IMR-90 (cell line): ENCODE results near the gene PDCD11. TPM values are rescaled to one million over a fixed set of nuclear protein-coding genes. Genes with fewer than 3 reads are reported as not detected.

Experiments
- ATAC-seq: fragments of 200-7000 bp; cut with Tn5 transposase; 2 replicates; pipeline ENCODE4 v1.9.1; 2020; ENCODE audit warnings: low read depth, mild to moderate bottlenecking, moderate library complexity
- BruUV-seq: library from RNA; stranded (reverse); fragments of 400-500 nt; replicated peaks from 2 replicates; lab custom pipeline; 2021; lab: Mats Ljungman, UMichigan
- CTCF ChIA-PET: fragments of 300-600 bp; formaldehyde crosslinking; extraction: SDS; loops from one replicate; lab custom pipeline; 2021; ENCODE audit warnings: antibody characterized with exemption; lab: Yijun Ruan, JAX
- POLR2A ChIA-PET: fragments of 300-600 bp; sonication (Branson Sonifier 250); formaldehyde crosslinking; loops from one replicate; lab custom pipeline; 2022; ENCODE audit warnings: antibody characterized with exemption; ENCODE audit not compliant: unreplicated experiment; lab: Charles Lee
- DNase-seq: peaks from one replicate; pipeline ENCODE4 v3.0.0; 2013
- H2AFZ ChIP-seq: replicated peaks from 2 replicates; pipeline ENCODE3; 2013; ENCODE audit warnings: low read length, mild to moderate bottlenecking; ENCODE audit not compliant: poor library complexity
- H2AK5ac ChIP-seq: 2 replicates; pipeline ENCODE4 v1.6.1; 2013; ENCODE audit warnings: low read depth, low read length, inconsistent platforms
- H2AK9ac ChIP-seq: replicated peaks from 2 replicates; pipeline ENCODE3; 2013; ENCODE audit warnings: mild to moderate bottlenecking, low read depth, low read length, moderate library complexity; ENCODE audit not compliant: poor library complexity
- H2BK120ac ChIP-seq: 2 replicates; pipeline ENCODE4 v1.6.1; 2013; ENCODE audit warnings: low read depth, low read length, inconsistent platforms
- H2BK15ac ChIP-seq: 3 replicates; pipeline ENCODE4 v1.6.1; 2013; ENCODE audit warnings: low read depth, low read length, inconsistent platforms
- H2BK20ac ChIP-seq: 2 replicates; pipeline ENCODE4 v1.6.1; 2013; ENCODE audit warnings: low read depth, mild to moderate bottlenecking, inconsistent platforms, low read length, moderate library complexity
- H2BK5ac ChIP-seq: 2 replicates; pipeline ENCODE4 v1.6.1; 2013; ENCODE audit warnings: mild to moderate bottlenecking, low read depth, low read length, inconsistent platforms; ENCODE audit not compliant: poor library complexity, severe bottlenecking
- H3K14ac ChIP-seq: replicated peaks from 2 replicates; pipeline ENCODE4 v1.6.1; 2013; ENCODE audit warnings: low read depth, low read length, inconsistent platforms
- H3K18ac ChIP-seq: 2 replicates; pipeline ENCODE4 v1.6.1; 2013; ENCODE audit warnings: low read depth, low read length, control low read depth
- H3K23ac ChIP-seq: 2 replicates; pipeline ENCODE4 v1.6.1; 2013; ENCODE audit warnings: low read depth, low read length, inconsistent platforms
- H3K27ac ChIP-seq: 2 replicates; pipeline ENCODE4 v1.5.1; 2013; ENCODE audit warnings: mild to moderate bottlenecking, control low read depth, low read length; ENCODE audit not compliant: insufficient read depth
- H3K27me3 ChIP-seq: 2 replicates; pipeline ENCODE4 v1.6.1; 2013; ENCODE audit warnings: low read length; ENCODE audit not compliant: control insufficient read depth, insufficient read depth
- H3K36me3 ChIP-seq: 2 replicates; pipeline ENCODE4 v1.6.1; 2013; ENCODE audit warnings: low read length, mixed read lengths; ENCODE audit not compliant: control insufficient read depth, insufficient read depth
- H3K4ac ChIP-seq: 2 replicates; pipeline ENCODE4 v1.6.1; 2013; ENCODE audit warnings: low read depth, low read length, inconsistent platforms
- H3K4me1 ChIP-seq: 2 replicates; pipeline ENCODE4 v1.6.1; 2013; ENCODE audit warnings: low read length, mixed read lengths; ENCODE audit not compliant: control insufficient read depth, insufficient read depth
- H3K4me2 ChIP-seq: 2 replicates; pipeline ENCODE4 v1.6.1; 2013; ENCODE audit warnings: low read depth, mild to moderate bottlenecking, control low read depth, low read length, moderate library complexity
- H3K4me3 ChIP-seq: 2 replicates; pipeline ENCODE4 v1.5.1; 2013; ENCODE audit warnings: low read depth, mild to moderate bottlenecking, control low read depth, low read length, moderate library complexity; ENCODE audit not compliant: insufficient read depth
- H3K56ac ChIP-seq: 2 replicates; pipeline ENCODE4 v1.6.1; 2013; ENCODE audit warnings: low read length, inconsistent platforms; ENCODE audit not compliant: insufficient read depth; ENCODE audit errors: extremely low read depth
- H3K79me1 ChIP-seq, 2 experiments: 2 replicates each; pipeline ENCODE4 v1.6.1; 2013; ENCODE audit warnings: low read length in 2 of 2, inconsistent platforms in 1 of 2, low read depth in 1 of 2
- H3K9ac ChIP-seq: 2 replicates; pipeline ENCODE4 v1.6.1; 2013; ENCODE audit warnings: low read depth, low read length, control low read depth
- H3K9me1 ChIP-seq: 2 replicates; pipeline ENCODE4 v1.6.1; 2013; ENCODE audit warnings: low read length, inconsistent platforms; ENCODE audit not compliant: insufficient read depth
- H3K9me3 ChIP-seq: 2 replicates; pipeline ENCODE4 v1.6.1; 2013; ENCODE audit warnings: low read length; ENCODE audit not compliant: control insufficient read depth, insufficient read depth
- H4K20me1 ChIP-seq: 2 replicates; pipeline ENCODE4 v1.6.1; 2013; ENCODE audit warnings: low read length, inconsistent platforms; ENCODE audit not compliant: insufficient read depth
- H4K5ac ChIP-seq: 2 replicates; pipeline ENCODE4 v1.6.1; 2013; ENCODE audit warnings: mild to moderate bottlenecking, low read depth, low read length, control low read depth
- H4K8ac ChIP-seq, 2 experiments: 2 replicates each; pipeline ENCODE4 v1.6.1; 2013; ENCODE audit warnings: low read depth in 2 of 2, low read length in 2 of 2, control low read depth in 1 of 2, inconsistent platforms in 1 of 2
- H4K91ac ChIP-seq: 2 replicates; pipeline ENCODE4 v1.6.1; 2013; ENCODE audit warnings: low read depth, low read length, inconsistent platforms; ENCODE audit not compliant: insufficient read depth
- BHLHE40 ChIP-seq: fragments of 150-350 bp; IDR thresholded peaks from 2 replicates; pipeline ENCODE4 v1.6.1; 2016; ENCODE audit warnings: mild to moderate bottlenecking, low read depth, low read length
- CEBPB ChIP-seq: IDR thresholded peaks from 2 replicates; pipeline ENCODE4 v1.6.1; 2012; ENCODE audit warnings: low read depth, low read length, improper control_type of control experiment
- CHD1 ChIP-seq: IDR thresholded peaks from 2 replicates; pipeline ENCODE4 v1.6.1; 2012; ENCODE audit warnings: low read depth, low read length, improper control_type of control experiment
- FOS ChIP-seq: fragments of 150-350 bp; IDR thresholded peaks from 2 replicates; pipeline ENCODE4 v1.6.1; 2016; ENCODE audit warnings: low read depth, low read length
- MAZ ChIP-seq: IDR thresholded peaks from 2 replicates; pipeline ENCODE4 v1.6.1; 2012; ENCODE audit warnings: low read depth, mild to moderate bottlenecking, low read length, improper control_type of control experiment, moderate library complexity, borderline replicate concordance
- MXI1 ChIP-seq: IDR thresholded peaks from 2 replicates; pipeline ENCODE4 v1.6.1; 2012; ENCODE audit warnings: low read depth, mild to moderate bottlenecking, low read length, moderate library complexity, borderline replicate concordance
- RAD21 ChIP-seq: IDR thresholded peaks from 2 replicates; pipeline ENCODE4 v1.6.1; 2012; ENCODE audit warnings: low read length, improper control_type of control experiment
- RCOR1 ChIP-seq: IDR thresholded peaks from 2 replicates; pipeline ENCODE4 v1.6.1; 2012; ENCODE audit warnings: mild to moderate bottlenecking, low read length, improper control_type of control experiment; ENCODE audit not compliant: insufficient replicate concordance
- RFX5 ChIP-seq: IDR thresholded peaks from 2 replicates; pipeline ENCODE4 v1.8.0; 2012; ENCODE audit warnings: low read depth, mild to moderate bottlenecking, low read length, moderate library complexity
- SMC3 ChIP-seq: fragments of 150-350 bp; IDR thresholded peaks from 2 replicates; pipeline ENCODE4 v1.6.1; 2016; ENCODE audit warnings: low read depth, mild to moderate bottlenecking, antibody characterized with exemption, low read length, moderate library complexity
- USF2 ChIP-seq: fragments of 150-350 bp; IDR thresholded peaks from 2 replicates; pipeline ENCODE4 v1.6.1; 2017; ENCODE audit warnings: mild to moderate bottlenecking, antibody characterized with exemption, low read length, low read depth
- WGBS, 2 experiments: methylation state at CpG; one replicate each; pipeline versions ENCODE4 v1.1.5 to v1.1.7; 2013; ENCODE audit warnings: missing lambda C conversion rate in 2 of 2; ENCODE audit not compliant: insufficient read length in 1 of 2; ENCODE audit errors: extremely low coverage in 2 of 2; 5-methylcytosine and 5-hydroxymethylcytosine counted together
- dilution Hi-C: fragments of 300-500 bp; cut with HindIII; formaldehyde crosslinking; loops from one replicate; pipeline ENCODE4 v1.14.3; 2018; ENCODE audit warnings: low sequenced_read_pairs; ENCODE audit not compliant: unreplicated experiment
- in situ Hi-C: fragments of 300-500 bp; cut with MboI; formaldehyde crosslinking; loops from 3 replicates; pipeline ENCODE4 v1.14.3; 2019; ENCODE audit warnings: low sequenced_read_pairs, inconsistent platforms, mixed read lengths
- intact Hi-C: fragments of 100-400 bp; cut with micrococcal nuclease; formaldehyde crosslinking; loops from 2 replicates; pipeline ENCODE4 v1.10.0; 2022
- polyA plus RNA-seq, 3 experiments: library from polyadenylated mRNA; depleted of rRNA; stranded (reverse); fragments of >200 nt; gene quantifications; 2 replicates each; pipeline ENCODE4 v1.2.3, GENCODE V29; 2012; ENCODE audit warnings: low replicate concordance in 1 of 3
- total RNA-seq: library from RNA; depleted of rRNA; stranded (reverse); fragments of >200 nt; gene quantifications from 2 replicates; pipeline ENCODE4 v1.2.3, GENCODE V29; 2012
- TF ChIP-seq, protein P1 (sequence below): conservative IDR thresholded peaks from 2 replicates; pipeline ENCODE4 v1.5.1; 2012; ENCODE audit warnings: mild to moderate bottlenecking, low read depth, low read length, improper control_type of control experiment

The PDCD11 gene
- total and polyA plus RNA-seq, 2 of the 4 experiments (the other 2 are of a cell fraction) = 20.4 to 56.8 TPM

DNA sequence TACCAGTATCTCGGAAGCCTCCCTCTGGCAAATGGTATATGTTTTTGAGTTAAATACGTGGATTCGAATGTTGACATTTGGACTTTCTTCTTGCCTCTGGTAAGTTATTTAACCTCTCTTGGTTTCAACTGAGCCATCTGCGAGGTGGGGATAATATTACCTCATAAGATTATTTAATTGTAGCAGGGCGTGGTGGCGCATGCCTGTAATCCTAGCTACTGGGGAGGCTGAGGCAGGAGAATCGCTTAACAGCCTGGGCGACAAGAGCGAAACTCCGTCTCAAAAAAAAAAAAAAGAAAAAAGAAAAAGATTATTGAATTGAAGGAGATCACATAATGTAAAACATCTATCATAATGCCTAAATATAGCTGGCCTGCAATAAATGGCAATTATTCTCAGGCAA lies 29.0 kb upstream of the PDCD11 start:
- Histone ChIP-seq H3K4me3 (peak overlapping the region; percentile 88), H3K27ac (no peak overlapping the region), H4K8ac (peak overlapping the region; percentile 91), H3K27me3 (no peaks in the 10 kb centered on the region), H3K9me1 (no peaks in the 10 kb centered on the region), H2AFZ (peak overlapping the region; percentile 99), H2AK9ac (no peak overlapping the region), H2AK5ac (no peak overlapping the region), H3K56ac (no peak overlapping the region), H3K9me3 (no peaks in the 10 kb centered on the region), H2BK120ac (no peak overlapping the region), H2BK20ac (no peak overlapping the region), H3K18ac (no peak overlapping the region), H3K14ac (0 out of 2 replicates have a peak overlapping the region, but pooled peaks have one; percentile 39), H3K79me1 (peaks cover 3 to 26% of the 10 kb centered on the region in 2 experiments; a peak in 2 of 4 replicates), H4K20me1 (no peaks in the 10 kb centered on the region), H3K4me1 (no peaks in the 10 kb centered on the region), H4K5ac (peak overlapping the region; percentile 37), H3K23ac (no peak overlapping the region), H3K9ac (peak overlapping the region; percentile 11; the same call in 1 of the 2 replicates), H2BK5ac (peak overlapping the region; percentile 80), H3K36me3 (no peaks in the 10 kb centered on the region), H3K4ac (peak overlapping the region; percentile 10), H4K91ac (peak overlapping the region; percentile 31), H3K4me2 (peak overlapping the region; percentile 43), H2BK15ac (no peak overlapping the region)
- intact Hi-C loops (no loop called here), in situ Hi-C loops (no loop called here), dilution Hi-C loops (no loop called here)
- BruUV-seq = no TSS peak
- WGBS, 2 experiments = no CpG with 5 or more reads among the region's 10 CpGs
- CTCF ChIA-PET = no interaction called here
- POLR2A ChIA-PET = interaction anchor here (0.5 kb wide), 1 partner anchor 136 kb away, joined by 3 read pairs; no protein-coding TSS in a partner anchor
- TF ChIP-seq BHLHE40 (no peak), RFX5 (no peak), FOS (no peak), MAZ (no peak), CHD1 (no peak), SMC3 (no peak), MXI1 (no peak), CEBPB (no peak), RCOR1 (no peak), RAD21 (no peak), USF2 (no peak)
- TF ChIP-seq, protein P1, sequence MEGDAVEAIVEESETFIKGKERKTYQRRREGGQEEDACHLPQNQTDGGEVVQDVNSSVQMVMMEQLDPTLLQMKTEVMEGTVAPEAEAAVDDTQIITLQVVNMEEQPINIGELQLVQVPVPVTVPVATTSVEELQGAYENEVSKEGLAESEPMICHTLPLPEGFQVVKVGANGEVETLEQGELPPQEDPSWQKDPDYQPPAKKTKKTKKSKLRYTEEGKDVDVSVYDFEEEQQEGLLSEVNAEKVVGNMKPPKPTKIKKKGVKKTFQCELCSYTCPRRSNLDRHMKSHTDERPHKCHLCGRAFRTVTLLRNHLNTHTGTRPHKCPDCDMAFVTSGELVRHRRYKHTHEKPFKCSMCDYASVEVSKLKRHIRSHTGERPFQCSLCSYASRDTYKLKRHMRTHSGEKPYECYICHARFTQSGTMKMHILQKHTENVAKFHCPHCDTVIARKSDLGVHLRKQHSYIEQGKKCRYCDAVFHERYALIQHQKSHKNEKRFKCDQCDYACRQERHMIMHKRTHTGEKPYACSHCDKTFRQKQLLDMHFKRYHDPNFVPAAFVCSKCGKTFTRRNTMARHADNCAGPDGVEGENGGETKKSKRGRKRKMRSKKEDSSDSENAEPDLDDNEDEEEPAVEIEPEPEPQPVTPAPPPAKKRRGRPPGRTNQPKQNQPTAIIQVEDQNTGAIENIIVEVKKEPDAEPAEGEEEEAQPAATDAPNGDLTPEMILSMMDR = no peak
- ATAC-seq (no peak), DNase-seq (no peak)
